GM21825 (cell line): ENCODE results near the gene TCF7L2.

Experiments used
- ATAC-seq: cut with Tn5 transposase; IDR thresholded peaks from one replicate; pipeline ENCODE4 v1.9.1; 2021; ENCODE audit warnings: mild to moderate bottlenecking, moderate library complexity; ENCODE audit not compliant: unreplicated experiment

The TCF7L2 gene

DNA sequence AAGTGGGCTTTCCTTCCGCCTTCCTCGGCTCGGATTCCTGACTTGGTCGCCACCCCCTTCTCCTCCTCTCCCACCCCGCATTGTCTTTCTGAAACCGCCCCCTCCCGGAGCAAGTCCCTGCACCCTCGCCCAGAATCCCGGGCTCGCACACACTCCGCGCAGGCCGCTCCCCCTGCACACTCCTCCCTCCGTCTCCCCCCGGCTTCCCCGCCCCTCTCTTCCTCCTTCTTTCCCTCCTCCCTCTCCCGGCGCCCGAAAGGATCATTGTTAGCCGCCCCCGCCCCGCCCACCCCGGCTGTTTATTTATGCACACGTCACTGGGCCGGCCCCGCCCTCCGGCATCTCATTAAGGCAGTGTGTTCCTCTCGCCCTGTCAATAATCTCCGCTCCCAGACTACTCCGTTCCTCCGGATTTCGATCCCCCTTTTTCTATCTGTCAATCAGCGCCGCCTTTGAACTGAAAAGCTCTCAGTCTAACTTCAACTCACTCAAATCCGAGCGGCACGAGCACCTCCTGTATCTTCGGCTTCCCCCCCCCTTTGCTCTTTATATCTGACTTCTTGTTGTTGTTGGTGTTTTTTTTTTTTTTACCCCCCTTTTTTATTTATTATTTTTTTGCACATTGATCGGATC lies at the start of gene TCF7L2:
Gene TCF7L2, plus strand, starts transcription at position 373 of the 633 bp plus-strand sequence. CDS start 510 bp downstream, outside the sequence.
- peak; percentile 65 for ATAC-seq

DNA sequence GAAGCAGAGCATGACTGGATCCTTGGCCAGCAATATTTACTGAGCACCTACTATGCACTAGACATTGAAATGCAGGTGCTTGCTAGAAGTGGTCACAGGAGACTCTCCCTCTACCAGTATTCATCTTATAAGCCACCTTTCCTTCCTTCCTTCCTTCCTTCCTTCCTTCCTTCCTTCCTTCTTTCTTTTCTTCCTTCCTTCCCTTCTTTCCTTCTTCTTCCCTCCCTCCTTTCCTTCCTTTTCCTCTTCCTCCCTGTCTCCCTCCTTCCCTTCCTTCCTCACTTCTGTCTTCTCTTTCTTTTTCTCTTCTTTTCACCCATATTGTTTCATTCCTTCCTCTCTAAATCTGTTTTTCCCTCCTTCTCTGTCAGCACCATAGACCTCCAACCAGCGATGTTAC lies 47.3 kb upstream of the TCF7L2 start:
- no peak for ATAC-seq

DNA sequence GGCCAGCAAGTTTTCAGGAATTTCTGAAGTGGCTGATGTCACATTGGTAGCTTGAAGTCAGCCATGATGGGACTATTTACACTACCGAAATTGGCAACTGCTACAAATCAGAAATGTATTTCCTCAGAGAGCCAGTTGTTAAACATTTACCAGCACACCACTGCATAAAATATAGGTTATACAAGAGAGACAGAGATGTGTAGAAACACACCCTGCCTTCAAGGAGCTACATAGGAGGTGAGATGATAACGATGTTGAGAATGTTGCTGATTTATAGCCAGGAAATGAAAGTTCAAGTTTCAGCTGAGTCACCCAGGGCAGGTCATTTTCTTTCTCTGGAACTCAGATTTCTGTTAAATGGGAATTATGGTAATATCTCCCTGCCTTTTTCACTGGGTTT lies 46.0 kb upstream of the TCF7L2 start:
- no peak for ATAC-seq

DNA sequence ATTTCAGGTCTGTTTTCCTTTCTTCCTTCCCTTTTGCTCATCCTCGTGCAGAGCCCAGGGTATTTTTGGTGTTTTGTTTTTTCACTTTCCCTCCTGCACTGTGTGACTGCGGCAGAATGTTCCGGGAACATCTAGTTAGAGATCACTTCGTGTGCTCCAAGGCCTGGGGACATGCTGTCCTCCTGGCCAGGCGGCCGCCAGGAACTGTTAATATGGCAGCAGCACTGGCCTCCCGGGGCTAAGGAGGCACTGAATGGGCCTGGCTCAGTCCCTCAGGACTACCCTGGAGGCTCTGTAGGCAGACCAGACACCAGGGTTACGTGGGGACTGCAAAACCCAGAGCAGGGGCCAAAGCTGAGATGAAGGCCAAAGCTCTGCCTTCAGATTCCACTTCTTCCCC lies 43.1 kb upstream of the TCF7L2 start:
- no peak for ATAC-seq

DNA sequence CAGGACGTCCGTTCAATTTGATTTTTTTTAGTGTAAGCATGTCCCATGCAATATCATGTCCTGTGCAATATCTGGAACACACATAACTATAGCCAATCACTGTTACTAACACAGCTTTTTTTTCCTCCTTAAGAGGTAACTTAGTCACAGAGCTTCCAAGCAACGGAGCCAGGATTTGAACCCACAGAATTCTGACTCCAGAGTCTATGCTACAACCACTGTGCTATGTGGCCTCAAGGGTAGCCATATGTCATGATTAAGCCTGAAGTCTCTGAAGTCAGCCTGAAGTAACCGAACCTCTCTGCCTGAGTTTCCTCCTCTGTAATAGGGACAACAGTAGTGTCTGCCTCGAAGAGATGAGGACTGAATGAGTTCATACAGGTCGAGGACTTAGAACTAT lies 42.2 kb upstream of the TCF7L2 start:
- no peak for ATAC-seq

DNA sequence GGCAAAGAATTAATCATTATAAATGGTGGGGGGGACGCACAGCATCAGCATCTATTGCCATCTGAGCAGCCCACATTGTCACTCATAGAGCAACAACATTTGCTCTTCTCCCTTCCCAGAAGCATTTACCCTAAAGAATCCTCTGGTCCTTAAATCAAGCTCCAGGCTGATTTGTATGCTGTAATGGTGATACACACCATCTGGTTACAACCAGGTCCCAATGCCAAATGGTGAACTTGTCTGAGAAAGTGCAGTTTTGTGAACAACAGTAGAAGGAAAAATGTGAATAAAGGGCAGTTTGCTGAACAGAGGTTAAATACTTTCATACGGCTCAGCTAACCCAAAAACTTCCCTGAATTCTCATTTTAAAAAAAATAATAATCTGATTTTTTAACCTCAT lies 38.8 kb upstream of the TCF7L2 start:
- ATAC-seq: no peak

DNA sequence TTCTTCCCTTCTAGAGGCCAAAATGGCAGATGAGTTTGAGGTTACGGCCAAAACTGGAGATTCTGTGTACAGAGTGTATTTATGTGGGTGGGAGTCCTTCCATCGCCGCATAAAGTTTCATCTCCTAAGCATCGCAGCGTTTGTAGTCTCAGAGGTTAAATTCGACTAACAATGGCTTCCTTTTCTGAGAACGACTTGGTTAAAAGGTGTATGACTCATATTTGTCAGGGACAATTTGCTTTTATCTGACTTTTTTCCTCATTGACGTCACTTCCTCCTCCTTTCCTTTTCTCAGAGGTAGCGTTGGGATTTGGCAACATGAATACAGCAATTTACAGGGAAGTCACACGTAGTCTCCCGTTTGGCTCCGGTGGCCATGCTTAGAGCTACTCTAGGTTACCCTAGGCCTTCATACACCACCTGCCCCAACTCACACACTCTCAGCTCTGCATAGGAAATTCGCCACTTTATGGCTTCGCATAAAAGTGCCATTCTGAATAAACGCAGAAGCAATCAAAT lies 37.6 kb upstream of the TCF7L2 start:
- no peak for ATAC-seq

DNA sequence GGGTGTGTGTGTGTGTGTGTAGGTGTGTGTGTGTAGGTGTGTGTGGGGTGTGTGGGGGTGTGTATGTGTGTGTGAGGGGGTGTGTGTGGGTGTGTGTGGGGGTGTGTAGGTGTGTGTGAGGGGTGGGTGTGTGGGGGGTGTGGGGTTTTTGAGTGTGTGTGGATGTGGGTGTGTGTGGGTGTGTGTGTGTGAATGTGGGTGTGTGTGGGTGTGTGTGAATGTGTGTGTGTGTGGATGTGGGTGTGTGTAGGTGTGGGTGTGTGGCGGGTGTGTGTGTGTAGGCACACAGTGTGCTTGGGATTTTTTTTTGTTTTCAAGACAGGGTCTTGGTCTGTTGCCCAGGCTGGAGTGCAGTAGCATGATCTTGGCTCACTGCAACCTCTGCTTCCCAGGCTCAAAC lies 36.8 kb upstream of the TCF7L2 start:
- ATAC-seq: no peak

DNA sequence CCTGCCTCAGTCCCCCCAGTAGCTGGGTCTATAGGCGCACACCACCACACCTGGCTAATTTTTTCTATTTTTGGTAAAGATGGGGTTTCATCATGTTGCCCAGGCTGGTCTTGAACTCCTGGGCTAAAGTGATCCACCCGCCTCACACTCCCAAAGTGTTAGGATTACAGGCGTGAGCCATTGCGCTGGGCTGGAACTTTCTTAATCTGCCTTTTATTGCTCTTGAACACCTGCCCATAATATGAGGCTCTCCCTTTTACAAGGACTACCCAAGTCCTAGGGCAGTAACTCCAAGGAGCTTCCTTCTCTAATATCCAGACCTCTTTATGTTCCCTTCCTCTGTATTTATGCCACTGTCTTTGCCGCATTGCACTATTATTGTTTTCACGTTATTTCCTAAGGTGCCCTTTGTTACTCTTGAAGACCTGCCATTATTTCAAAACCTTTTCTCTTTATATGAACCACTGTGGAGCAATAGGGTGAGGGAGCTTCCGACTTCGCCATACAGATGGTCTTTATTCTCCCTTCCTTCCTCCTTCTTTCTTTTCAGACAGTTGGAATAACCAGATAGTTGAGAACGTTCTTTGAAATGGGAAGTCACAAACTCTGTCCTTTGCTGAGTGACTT lies 36.3 kb upstream of the TCF7L2 start:
- no peak for ATAC-seq

DNA sequence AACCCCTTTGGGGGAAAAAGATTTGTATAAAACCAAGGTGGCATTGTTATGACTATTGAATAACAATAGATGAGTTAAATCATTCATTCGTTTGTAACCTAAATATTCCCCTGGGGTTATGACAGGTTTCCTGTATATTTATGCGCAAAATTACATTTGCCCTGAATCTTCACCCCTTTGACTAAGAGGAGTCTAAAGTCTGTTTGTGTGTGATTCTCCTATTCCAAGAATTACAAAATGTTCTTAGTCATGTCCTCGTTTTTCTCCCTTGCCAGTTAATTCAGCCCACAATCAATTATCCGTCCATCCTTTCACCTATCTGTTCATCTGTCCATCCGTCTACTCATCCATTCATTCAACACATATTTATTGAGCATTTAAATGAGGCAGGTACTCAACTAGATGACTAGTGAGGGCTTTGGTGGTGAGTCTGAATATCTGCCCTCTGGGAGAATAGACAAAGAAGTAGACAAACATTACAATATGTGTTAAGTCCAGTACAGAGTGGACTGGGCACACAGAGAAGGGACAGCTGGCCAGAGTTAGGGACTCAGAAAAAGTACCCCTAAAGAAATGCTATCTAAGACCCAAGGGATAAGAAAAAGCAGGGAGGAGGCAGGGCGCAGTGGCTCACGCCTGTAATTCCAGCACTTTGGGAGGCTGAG lies 35.6 kb upstream of the TCF7L2 start:
- no peak for ATAC-seq

DNA sequence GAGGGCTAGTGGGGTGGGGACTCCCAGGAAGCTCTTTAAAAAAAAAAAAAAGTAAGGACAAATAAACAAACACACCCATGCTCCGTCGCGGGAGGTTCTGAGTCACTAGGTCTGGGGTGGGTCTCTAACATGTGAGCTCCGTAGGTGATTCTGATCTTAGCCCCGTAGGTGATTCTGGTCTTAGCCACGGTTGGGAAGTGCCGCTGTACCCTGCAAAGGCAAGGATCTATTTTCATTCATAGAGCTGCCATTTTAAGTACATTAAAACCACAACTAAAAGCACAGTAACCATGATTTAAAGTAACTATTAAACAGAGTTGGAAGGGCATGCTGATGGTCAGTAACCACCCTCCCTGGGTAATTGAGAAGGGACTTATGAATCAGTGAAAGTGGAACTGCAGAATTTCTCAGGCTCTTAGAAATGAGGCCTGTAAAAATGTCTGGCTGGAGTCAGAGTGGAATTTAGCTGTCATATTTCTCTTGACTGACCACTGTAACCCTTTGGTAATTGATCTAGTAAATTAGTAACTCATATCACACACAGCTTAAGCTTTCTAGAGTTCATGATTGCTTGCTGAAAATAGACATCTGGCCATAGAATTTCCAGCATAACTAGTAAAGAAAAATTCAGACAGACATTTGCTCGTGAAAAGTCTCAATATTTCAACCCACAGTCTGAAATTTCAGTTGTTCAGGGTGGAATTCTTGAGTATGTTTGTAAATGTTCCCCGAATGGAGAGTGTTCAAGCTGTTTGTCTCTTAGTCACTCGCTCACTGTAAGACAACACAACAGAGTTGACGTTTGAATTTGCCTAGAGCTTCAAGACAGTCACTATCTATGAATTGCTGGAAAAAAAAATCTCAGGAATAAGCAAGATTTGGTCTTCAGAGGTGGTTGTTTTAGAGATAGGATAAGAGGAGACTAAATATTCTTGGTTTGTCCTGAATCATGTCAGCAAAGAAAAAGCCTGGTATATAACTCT lies 34.2 kb upstream of the TCF7L2 start:
- ATAC-seq: no peak

DNA sequence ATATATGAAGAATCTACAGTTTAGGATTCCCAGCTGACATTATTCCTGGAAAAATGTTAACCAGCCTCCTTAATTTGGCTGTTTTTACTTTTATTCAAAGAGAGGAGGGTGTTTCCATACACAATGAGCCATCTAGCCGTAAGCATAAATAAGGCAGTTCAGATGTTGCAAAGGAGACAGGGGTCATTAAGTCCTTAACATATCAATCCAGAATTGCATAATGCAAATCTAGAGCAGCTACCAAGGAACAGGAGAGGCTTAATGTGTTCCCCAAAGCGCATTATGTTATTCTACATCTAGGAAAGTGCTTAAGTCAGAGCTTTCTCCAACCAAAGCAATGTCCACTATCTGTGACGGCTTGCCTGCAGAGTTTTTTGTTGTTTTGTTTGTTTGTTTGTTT lies 32.4 kb upstream of the TCF7L2 start:
- ATAC-seq: no peak

DNA sequence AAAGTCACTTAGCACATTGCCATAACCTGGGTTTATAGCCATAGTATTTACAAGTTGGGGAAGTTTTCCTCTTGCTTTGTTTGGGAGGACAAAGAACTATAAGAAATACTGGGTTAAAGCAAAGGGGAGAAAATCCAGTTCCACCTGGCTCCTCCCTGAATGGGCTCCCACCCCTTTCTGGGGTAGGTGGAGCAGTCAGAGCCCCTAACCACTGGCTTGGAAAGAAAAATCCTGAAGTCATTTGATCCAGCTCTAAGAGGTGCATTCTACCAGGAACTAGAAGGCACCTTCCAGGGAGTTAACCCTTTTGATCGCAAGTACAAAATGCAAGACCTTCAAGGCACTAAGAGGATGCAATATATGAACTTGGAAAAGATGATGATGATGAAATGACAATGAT lies 31.3 kb upstream of the TCF7L2 start:
- no peak for ATAC-seq

DNA sequence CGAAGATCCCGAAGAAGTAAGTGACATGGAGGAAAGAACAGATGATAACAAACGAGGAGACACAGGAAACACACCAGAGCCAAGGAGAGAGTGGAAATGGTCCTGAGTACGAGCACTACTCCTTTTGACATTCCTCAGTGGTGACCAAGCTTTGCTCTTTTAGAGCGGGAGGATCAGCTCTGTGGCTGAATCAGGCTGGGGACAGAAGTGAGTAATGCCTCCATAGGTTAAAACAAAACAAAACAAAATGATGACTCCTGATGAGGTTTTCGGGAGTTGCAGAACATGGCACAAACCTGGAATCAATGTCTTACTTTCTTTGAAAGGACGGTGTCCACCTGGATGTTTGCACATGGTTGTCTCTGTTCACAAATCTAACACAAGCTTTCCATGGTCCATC lies 30.3 kb upstream of the TCF7L2 start:
- no peak for ATAC-seq

DNA sequence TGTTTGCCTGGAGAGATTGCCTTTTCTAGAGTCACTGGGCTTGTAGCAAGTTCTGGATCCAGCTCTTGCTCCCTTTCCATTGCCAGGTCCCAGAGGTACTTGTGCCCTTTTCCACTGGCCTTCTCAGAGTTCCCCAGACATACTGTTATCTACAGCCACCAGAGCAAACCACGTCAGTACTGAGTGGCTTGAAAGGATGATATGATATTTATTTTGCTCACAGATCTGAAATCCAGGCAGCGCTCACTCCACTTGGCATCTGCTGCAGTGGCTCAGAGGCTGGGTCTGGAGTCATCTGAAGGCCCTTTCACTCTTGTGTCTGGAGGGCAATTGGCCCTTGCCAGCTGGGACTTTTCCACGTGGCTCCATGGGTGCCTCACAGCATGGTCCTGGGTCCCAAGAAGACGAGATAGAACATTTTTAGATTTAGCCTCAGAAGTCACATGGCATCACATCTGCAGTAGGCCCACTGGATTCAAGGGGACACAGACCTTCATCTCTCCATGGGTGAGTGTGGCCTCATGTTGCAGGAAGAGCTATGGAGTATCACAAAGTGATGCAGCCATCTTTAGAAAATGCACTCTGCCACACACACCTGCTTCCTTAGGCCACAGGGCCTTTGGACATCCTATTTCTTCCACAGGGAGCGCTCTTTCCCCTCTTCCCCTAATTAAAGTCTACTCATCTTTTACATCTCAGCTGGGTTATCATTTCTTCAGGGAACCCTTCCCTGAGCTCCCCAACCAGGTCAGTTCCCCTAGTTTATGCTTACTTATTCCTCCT lies 22.9 kb upstream of the TCF7L2 start:
- ATAC-seq: no peak

DNA sequence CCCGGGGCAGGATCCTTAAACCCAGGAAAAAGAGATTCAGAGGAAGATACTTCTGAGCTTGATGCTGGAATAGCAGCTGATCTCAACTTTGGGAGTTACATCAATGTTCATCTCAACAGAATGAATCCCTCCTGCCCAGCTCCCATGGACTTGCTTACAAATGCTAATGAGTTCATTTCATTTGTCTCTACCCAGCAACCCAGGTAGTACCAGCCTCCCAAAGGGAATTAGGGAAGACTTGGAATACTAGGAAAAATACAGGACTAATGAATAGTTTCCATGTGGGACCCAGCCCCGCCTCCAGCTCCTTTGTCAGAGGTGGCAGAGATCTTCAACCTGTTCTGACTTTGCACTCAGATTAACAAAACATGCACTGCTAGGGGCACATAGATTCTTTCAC lies 22.1 kb upstream of the TCF7L2 start:
- no peak for ATAC-seq

DNA sequence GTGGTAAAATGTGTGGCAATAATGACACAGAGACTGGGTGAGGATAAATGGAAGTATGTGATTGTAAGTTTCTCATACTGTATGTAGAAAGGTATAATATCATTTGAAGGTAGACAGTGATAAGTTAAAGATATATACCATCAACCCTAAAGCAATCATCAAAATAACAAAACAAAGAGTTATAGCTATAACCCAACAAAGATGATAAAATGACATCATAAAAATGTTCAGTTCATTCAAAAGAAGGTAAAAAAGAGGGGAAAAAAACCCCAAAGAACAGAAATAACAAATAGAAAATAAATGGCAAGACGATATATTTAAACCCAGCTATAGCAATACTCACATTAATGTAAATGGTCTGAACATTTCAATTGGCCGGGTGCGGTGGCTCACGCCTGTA lies 17.4 kb upstream of the TCF7L2 start:
- ATAC-seq: no peak

DNA sequence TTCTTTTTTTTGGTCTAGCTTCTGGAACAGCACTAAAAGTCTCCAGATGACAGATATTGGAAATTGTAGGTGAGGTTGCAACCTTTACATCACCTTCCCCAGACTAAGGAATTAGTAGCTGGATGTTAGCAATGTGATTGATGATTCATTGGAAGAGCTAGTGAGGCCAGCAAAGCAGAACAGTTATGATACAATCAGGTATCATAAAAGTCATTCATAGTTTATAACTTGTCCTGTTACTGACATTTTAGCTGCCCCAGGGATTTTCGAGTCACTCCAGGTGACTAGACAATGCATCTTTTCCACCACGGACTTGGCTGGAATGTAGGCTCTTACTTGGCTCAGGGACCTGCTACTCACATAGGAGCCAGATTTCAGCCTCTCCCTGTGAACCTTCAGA lies 15.9 kb upstream of the TCF7L2 start:
- no peak for ATAC-seq

DNA sequence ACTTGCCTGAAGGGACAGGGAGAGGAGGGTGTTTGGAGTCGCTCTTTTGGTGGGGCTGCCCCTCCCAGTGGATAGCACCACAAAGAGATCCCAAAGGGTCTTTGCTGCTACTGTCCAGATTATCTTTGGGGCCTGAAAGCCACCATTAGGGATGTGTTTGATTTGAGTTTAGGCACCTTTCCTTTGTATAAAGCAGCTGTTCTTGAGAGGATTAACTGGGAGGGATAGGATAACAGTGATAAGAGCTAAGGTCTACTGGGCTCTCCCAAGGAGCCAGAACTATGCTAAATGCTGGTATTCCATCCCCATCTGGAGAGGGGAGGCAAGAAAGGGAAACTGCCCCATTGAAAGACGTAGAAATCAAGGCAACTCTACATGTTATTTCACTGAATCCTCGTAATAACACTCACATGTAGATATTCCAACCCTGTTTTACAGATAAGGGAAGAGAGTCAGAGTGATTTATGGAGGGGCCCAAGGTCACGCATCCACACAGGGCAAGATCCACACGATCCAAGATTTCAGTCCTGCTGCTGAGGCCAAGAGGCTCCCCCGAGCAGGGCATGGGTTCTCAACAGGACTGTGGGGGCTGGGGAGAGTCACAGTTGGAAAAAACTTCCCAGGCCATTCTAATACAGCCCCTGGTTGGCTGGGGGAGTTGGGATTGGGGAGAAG lies 11.1 kb upstream of the TCF7L2 start:
- no peak for ATAC-seq

DNA sequence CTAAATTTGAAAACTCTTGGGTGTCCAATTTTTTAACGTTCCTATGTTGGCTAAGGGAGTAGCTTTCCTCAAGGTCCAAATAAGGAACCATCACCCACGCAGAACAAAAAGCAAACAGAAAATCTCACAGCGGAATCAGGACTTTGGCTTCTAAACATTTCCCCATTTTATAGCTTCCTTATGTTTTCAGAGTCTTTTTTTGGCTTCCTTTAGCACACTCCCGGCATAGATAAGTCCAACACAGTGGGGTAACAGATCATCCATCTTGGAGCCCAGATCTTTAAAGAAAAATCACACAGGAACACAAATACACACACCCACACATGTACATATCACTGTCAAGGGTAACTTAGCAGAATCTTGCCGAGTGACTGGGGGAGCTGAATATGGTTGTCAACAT lies 4.2 kb upstream of the TCF7L2 start:
- ATAC-seq: no peak
